Activated T-helper 1 cell treated with anti-CD3 and anti-CD28 coated beads, Interleukin-12 subunit alpha, Interleukin-12 subunit beta, Interleukin-2, Interleukin-4 antibody, amounts not matched to agents 30 ng/mL and 10 ng/mL and 1 ng/mL, durations not matched to agents 14 hours and 24 hours and 36 hours (primary cell): Measurements from ENCODE around the gene OLR1. TPM values are rescaled to one million over a fixed set of nuclear protein-coding genes. Genes with fewer than 3 reads are reported as not detected.

Source experiments
- DNase-seq: peaks from one replicate; pipeline ENCODE4 v3.0.0; 2021; ENCODE audit warnings: low spot score
- H3K27ac Mint-ChIP-seq: one replicate; pipeline ENCODE4 v1.8.0; 2021; ENCODE audit warnings: mild to moderate bottlenecking, mixed read lengths
- H3K27me3 Mint-ChIP-seq: one replicate; pipeline ENCODE4 v1.8.0; 2022; ENCODE audit warnings: mild to moderate bottlenecking, moderate library complexity, mixed read lengths; ENCODE audit not compliant: insufficient read depth
- H3K36me3 Mint-ChIP-seq: one replicate; pipeline ENCODE4 v1.8.0; 2021; ENCODE audit warnings: low read depth, mixed read lengths
- H3K4me1 Mint-ChIP-seq: one replicate; pipeline ENCODE4 v1.8.0; 2021; ENCODE audit warnings: low read depth, mixed read lengths
- H3K4me3 Mint-ChIP-seq: one replicate; pipeline ENCODE4 v1.8.0; 2021; ENCODE audit warnings: mild to moderate bottlenecking, moderate library complexity, mixed read lengths
- H3K9me3 Mint-ChIP-seq: one replicate; pipeline ENCODE4 v1.8.0; 2021; ENCODE audit warnings: mixed read lengths
- intact Hi-C: fragments of 100-400 bp; cut with micrococcal nuclease; formaldehyde crosslinking; loops from one replicate; pipeline ENCODE4 v1.15.1; 2024
- total RNA-seq: library from RNA; stranded (reverse); gene quantifications from 2 replicates; pipeline ENCODE4 v1.2.3, GENCODE V29; 2022

Gene OLR1
- total RNA-seq, 1 donor from 2014 or later: not detected

DNA sequence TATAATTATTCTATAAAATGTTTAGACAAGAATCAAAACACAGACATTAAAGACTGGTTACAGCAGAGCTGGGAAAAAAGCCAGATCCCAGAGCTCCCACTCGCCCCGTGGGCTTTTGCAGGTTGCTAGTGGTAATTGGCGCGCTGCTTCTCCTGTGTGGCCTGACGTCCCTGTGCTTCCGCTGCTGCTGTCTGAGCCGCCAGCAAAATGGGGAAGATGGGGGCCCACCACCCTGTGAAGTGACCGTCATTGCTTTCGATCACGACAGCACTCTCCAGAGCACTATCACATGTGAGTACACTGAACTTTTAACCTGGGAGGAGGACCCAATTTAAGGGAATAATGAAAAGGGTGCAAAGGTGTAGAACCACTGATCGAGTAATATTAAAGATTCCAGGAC is 14.4 kb upstream of the OLR1 start:
- DNase-seq: no peak
- Mint-ChIP-seq H3K9me3 (no peaks in the 10 kb centered on the region), H3K36me3 (no peaks in the 10 kb centered on the region), H3K4me3 (no peak overlapping the region), H3K27me3 (peaks cover 31% of the 10 kb centered on the region), H3K27ac (no peak overlapping the region), H3K4me1 (peaks cover 6% of the 10 kb centered on the region)
- intact Hi-C loops: no loop called here

DNA sequence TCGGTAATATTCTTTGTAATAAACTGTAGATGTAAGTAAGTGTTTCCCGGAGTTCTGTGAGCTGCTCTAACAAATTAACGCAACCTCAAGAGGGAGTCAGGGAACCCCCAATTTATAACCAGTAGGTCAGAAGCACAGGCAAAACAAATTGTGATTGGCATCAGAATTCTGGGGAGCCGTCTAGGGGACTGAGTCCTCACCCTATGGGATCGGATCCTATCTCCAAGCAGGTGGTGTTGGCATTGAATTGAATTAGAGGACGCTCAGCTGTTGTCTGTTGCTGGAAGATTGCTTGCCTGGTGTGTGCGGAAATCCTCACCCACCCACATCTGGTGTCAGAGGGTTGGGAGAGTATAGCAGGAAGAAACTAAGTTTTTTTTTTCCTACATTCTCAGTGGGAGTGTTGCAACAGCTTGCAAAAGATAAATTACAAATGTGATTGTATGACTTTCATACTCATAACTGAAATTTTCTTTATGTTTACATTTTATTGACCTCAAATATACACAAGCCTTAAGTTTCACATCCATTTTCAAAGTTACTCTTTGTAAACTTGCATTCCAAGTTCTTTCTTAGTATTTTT is 12.4 kb upstream of the OLR1 start:
- no peak for DNase-seq
- Mint-ChIP-seq H3K4me1 (no peaks in the 10 kb centered on the region), H3K9me3 (no peaks in the 10 kb centered on the region), H3K4me3 (no peak overlapping the region), H3K36me3 (no peaks in the 10 kb centered on the region), H3K27ac (no peak overlapping the region), H3K27me3 (peaks cover 26% of the 10 kb centered on the region)
- intact Hi-C loops: no loop called here

DNA sequence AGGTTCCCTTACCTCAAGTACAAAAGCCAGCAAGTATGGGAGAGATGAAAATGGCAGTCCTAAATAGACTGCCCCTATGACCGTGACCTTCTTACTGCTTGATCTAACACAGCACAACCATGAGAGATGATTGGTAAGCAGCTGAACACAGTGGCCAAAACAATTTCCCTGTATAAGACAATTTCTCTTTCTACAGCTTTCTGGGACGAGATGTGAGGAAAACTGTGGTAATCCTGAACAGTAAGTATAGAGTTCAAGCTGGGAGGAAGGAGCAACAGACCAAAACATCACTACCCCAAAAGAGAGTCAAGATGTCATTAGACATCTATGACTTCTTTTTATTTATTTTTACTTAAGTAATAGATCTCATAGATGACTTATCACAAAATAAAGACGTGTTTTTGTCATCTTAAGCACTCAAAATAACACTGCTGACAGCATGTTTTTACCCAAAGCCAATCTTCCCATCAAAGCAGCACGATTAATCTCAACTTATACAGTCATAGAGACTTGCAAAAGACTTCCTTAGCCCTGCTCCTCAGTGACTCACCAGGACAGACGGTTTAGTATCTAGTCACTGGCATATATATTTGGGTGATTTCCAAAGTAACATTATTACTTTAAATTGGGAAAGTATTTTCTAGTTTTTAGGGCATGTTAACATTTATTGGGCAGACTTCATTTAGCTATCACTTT is 10.6 kb upstream of the OLR1 start:
- Mint-ChIP-seq H3K36me3 (no peaks in the 10 kb centered on the region), H3K4me3 (no peak overlapping the region), H3K27ac (no peak overlapping the region), H3K27me3 (peaks cover 26% of the 10 kb centered on the region), H3K4me1 (no peaks in the 10 kb centered on the region), H3K9me3 (no peaks in the 10 kb centered on the region)
- no peak for DNase-seq
- intact Hi-C loops: no loop called here

DNA sequence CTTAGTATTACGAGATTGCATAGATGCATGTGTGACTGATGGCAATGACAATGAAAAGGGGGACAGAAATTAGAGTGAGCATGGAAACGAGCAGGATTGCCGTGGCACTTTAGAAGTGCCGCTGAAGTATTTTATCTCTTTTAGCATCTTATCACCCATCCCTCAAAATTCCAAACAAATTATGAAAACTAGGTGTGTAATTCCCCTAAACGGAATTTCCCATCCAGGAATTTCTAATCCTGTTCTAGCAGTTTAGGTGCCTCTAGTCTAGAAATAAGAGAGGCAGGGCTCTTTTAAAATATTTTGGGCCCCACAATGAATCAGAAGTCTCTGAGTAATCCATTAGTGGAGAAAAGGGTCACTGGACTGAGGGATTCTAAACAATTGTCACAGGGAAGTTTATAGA is 7.8 kb upstream of the OLR1 start:
- intact Hi-C loops: no loop called here
- Mint-ChIP-seq H3K36me3 (no peaks in the 10 kb centered on the region), H3K27ac (no peak overlapping the region), H3K4me3 (no peak overlapping the region), H3K4me1 (no peaks in the 10 kb centered on the region), H3K9me3 (no peaks in the 10 kb centered on the region), H3K27me3 (peaks cover 19% of the 10 kb centered on the region)
- DNase-seq: no peak

DNA sequence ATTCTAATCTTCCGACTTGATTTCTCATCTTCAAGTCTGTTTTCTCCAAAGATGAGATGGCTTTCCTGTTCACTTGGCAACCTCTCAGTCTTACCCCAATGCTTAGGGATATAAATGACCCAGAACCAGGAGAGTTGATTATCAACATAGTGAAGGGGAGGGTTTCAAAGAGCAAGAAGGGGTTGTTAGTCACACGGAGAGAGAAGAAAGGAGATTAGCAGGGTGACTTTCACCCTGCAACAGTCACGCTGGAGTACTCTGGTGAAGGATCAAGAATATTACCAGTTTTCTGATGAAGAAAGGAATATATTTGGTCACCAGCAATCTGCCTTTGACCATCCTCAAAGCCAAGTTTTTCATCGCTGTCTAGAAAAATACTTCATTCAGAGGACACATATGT is 6.9 kb upstream of the OLR1 start, which contains the start of gene TMEM52B:
Gene TMEM52B (plus strand): TSS at position 212 of the 400 bp plus-strand sequence. CDS start 543 bp downstream, outside the sequence.
- DNase-seq: no peak
- intact Hi-C loops: no loop called here
- Mint-ChIP-seq H3K4me3 (no peak within 1 kb of the TSS), H3K27ac (no peak within 1 kb of the TSS), H3K36me3 (no peaks in the 10 kb centered on the region), H3K9me3 (no peaks in the 10 kb centered on the region), H3K4me1 (no peaks in the 10 kb centered on the region), H3K27me3 (peaks cover 10% of the 10 kb centered on the region)

DNA sequence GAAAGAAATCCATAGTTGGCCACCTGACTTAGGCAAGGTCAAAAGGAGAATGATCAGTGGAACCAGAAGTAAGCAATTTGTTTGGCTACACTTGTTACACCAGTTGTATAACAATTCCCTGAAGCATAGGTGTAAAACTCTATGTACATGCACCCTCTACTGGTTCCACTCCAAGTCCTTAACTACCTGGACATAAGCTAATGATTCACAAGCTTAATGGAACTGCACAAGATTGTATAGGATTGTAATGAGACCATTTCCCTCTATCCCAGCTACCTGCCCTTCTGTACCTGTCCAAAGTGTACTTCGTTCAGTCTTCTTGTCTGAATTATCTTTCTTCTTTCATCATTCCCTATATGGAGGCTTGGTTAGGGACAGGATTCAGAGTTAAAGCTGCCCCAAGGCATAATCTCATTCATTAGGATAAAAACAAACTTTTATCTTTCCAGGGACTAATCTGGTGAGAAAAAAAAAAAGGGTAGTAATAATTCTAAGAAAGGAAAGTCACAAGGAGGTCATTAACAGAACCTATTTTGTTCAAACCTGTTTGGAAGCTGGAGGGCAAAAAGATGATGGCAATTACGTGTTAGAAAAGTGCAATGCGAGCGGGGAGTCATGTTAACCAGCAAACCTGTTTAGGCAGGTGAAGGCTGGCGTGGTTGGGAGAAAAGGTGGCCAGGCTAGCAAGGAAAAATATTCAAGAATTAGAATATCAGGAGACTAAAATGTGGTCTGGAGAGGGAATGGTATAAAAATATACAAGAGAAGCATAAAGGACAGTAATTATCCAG is 4.1 kb upstream of the OLR1 start:
- Mint-ChIP-seq H3K4me1 (no peaks in the 10 kb centered on the region), H3K36me3 (no peaks in the 10 kb centered on the region), H3K9me3 (no peaks in the 10 kb centered on the region), H3K27ac (no peak overlapping the region), H3K4me3 (no peak overlapping the region), H3K27me3 (peaks cover 14% of the 10 kb centered on the region)
- DNase-seq: no peak
- intact Hi-C loops: no loop called here

DNA sequence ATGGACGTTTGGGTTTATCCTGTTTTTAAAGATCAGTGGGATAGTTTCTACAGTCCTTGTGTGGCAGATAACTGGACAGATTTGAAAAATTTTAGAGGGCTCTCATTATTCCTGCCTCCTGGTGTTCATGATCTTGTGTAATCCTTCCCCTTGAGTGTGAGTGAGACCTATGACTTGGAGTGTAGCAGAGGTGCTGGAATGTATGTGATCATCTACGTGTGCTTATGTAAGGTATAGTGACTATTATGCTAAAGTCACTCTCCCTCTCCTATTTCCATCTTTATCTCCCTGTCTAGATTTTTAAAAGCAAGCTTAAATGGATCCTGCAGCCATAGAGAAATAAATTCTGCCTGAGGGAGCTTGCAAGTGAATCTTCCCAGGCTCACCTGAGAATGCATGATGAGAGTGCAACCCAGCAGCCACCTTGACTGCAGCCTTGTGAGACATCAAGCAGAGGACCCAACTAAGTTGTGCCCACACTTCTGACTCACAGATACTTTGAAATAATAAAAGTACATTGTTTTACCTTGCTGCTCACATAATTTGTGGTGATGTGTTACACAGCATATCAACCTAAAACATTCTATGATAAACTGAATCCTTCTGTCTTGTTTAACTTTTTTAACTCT is 3.2 kb upstream of the OLR1 start:
- peaks cover 12% of the 10 kb centered on the region for H3K27me3 Mint-ChIP-seq
- DNase-seq: no peak
- H3K4me1 Mint-ChIP-seq: no peaks in the 10 kb centered on the region

DNA sequence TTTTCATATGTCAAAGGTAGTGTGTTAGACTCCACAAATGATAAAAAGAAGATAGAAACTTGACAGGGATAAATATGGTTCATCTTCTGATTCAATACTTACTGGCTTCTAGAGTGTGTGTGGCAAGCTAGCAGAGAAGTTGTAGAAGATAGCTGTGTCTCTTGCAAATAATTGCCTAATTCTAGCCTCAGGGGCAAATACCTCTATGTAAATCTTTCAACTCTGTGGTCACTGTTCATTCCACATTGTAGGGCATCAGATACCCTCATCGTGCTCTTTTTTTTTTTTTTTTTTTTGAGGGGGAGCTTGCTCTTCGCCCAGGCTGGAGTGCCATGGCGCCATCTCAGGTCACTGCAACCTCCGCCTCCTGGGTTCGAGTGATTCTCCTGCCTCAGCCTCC is 1.7 kb downstream of the OLR1 start:
- no peaks in the 10 kb centered on the region for H3K4me1 Mint-ChIP-seq
- peaks cover 23% of the 10 kb centered on the region for H3K27me3 Mint-ChIP-seq
- H3K36me3 Mint-ChIP-seq: no peaks in the 10 kb centered on the region
- intact Hi-C loops: no loop called here
- no peaks in the 10 kb centered on the region for H3K9me3 Mint-ChIP-seq
- H3K27ac Mint-ChIP-seq: no peak overlapping the region
- no peak overlapping the region for H3K4me3 Mint-ChIP-seq
- no peak for DNase-seq

More for the DNA sequence above, 3.2 kb upstream of the OLR1 start:
- H3K4me3 Mint-ChIP-seq: no peak overlapping the region
- H3K27ac Mint-ChIP-seq: no peak overlapping the region
- intact Hi-C loops: no loop called here
- H3K9me3 Mint-ChIP-seq: no peaks in the 10 kb centered on the region
- no peaks in the 10 kb centered on the region for H3K36me3 Mint-ChIP-seq

DNA sequence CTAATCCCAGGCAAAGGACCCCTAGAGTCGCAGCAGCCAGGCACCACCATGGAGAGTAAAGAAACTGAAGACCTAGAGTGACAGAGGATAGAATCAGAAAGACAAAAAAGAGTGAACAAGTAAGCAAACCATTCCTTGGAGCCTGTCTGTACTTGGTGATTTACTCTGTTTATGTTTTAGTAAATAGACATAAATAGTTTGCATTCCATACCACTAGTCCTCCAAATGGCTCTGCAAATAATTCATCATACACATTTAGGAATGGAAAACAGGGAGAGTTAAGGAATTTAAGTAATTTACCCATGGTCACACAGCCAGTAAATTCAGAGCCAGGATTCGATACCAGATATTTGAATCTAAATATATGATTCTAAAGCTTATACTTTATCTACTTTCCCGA is 2.8 kb downstream of the OLR1 start:
- no peaks in the 10 kb centered on the region for H3K4me1 Mint-ChIP-seq
- no peak for DNase-seq
- no peak overlapping the region for H3K27ac Mint-ChIP-seq
- H3K36me3 Mint-ChIP-seq: no peaks in the 10 kb centered on the region
- peaks cover 27% of the 10 kb centered on the region for H3K27me3 Mint-ChIP-seq
- intact Hi-C loops: no loop called here
- no peak overlapping the region for H3K4me3 Mint-ChIP-seq
- no peaks in the 10 kb centered on the region for H3K9me3 Mint-ChIP-seq

DNA sequence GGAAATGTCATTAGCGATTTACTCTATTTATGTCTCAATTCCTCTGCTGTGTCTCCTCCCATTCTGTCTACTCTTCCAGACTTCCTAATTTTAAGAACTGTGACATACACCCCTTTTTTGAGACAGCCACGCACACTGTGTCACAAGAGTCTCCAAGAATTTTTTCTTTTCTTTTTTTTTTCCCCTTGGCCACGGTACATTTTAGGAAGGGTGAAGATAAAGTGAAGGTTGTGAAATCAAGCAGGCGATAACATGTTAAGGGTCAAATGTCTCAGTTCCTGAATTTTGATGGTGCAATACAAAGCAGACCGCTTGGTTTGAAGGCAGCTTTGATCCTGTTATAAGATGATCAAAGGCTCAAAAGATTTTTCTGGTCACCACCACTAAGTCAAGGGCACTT is 4.3 kb downstream of the OLR1 start:
- no peak overlapping the region for H3K4me3 Mint-ChIP-seq
- intact Hi-C loops: no loop called here
- no peaks in the 10 kb centered on the region for H3K36me3 Mint-ChIP-seq
- H3K4me1 Mint-ChIP-seq: no peaks in the 10 kb centered on the region
- H3K27me3 Mint-ChIP-seq: peaks cover 31% of the 10 kb centered on the region
- no peaks in the 10 kb centered on the region for H3K9me3 Mint-ChIP-seq
- no peak for DNase-seq
- H3K27ac Mint-ChIP-seq: no peak overlapping the region

DNA sequence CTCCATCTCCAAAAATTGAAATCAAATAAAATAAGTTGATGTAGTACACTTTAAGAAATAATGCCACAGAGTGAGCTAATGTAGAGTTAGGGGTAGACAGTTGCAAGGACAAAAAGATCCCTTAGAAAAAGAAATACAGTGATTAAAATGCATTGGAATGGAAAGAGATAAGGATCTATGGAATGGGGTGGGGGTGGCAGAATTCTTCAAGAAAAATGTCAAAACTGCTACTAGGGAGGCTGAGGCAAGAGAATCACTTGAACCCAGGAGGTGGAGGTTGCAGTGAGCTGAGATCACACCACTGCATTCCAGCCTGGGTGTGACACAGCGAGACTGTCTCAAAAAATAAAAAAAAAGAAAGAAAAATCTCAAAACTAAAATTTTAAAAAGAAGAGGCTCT is 6.5 kb downstream of the OLR1 start:
- no peak overlapping the region for H3K4me3 Mint-ChIP-seq
- intact Hi-C loops: no loop called here
- H3K36me3 Mint-ChIP-seq: no peaks in the 10 kb centered on the region
- DNase-seq: no peak
- H3K9me3 Mint-ChIP-seq: no peaks in the 10 kb centered on the region
- no peak overlapping the region for H3K27ac Mint-ChIP-seq
- peaks cover 31% of the 10 kb centered on the region for H3K27me3 Mint-ChIP-seq
- no peaks in the 10 kb centered on the region for H3K4me1 Mint-ChIP-seq

DNA sequence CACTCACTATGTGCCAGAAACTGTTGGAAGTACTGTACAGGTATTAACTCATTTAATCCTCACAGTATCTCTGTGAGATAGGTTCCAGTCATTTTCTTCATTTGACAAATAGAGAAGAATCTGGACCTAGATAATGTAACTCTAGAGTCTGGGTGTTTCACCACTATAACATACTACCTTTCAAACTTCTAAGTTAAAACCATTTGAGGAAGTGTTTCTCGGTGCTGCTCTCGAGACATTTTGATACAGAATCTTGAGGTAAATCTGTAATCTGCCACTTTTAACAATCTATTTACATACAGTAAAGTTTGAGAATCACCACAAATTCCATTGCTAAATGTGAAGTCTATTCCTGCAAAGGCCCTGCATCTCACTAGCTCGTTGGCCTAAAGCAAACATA is 8.8 kb downstream of the OLR1 start:
- Mint-ChIP-seq H3K4me1 (no peaks in the 10 kb centered on the region), H3K27ac (no peak overlapping the region), H3K27me3 (peaks cover 36% of the 10 kb centered on the region), H3K9me3 (no peaks in the 10 kb centered on the region), H3K4me3 (no peak overlapping the region), H3K36me3 (no peaks in the 10 kb centered on the region)
- intact Hi-C loops: no loop called here
- no peak for DNase-seq
